Nephron (organoid): ENCODE results near the gene WWC2.

Experiments used
- H3K27ac Mint-ChIP-seq, 3 experiments: 2 replicates each; pipeline ENCODE4 v1.8.0; 2020; ENCODE audit warnings: mixed read lengths in 3 of 3, mild to moderate bottlenecking in 2 of 3, moderate library complexity in 1 of 3
- H3K27me3 Mint-ChIP-seq: 2 replicates; pipeline ENCODE4 v1.8.0; 2021; ENCODE audit warnings: low read depth, mild to moderate bottlenecking, moderate library complexity, mixed read lengths
- H3K36me3 Mint-ChIP-seq: 2 replicates; pipeline ENCODE4 v1.8.0; 2020; ENCODE audit warnings: low read depth, mixed read lengths
- H3K4me1 Mint-ChIP-seq: 2 replicates; pipeline ENCODE4 v1.8.0; 2020; ENCODE audit warnings: mixed read lengths
- H3K4me3 Mint-ChIP-seq, 3 experiments: 2 replicates each; pipeline ENCODE4 v1.8.0; 2020; ENCODE audit warnings: mild to moderate bottlenecking in 3 of 3, mixed read lengths in 3 of 3, moderate library complexity in 2 of 3
- H3K9me3 Mint-ChIP-seq: 2 replicates; pipeline ENCODE4 v1.8.0; 2020; ENCODE audit warnings: mixed read lengths
- CTCF ChIP-seq, 3 experiments: fragments of 200-600 bp; sonication (generic); IDR thresholded peaks; one replicate each; pipeline ENCODE4 v1.5.0; 2021; ENCODE audit warnings: antibody characterized with exemption in 3 of 3; ENCODE audit not compliant: unreplicated experiment in 3 of 3

Gene WWC2

GRCh38 chr4:183289688-183290087 is 190.6 kb downstream of the WWC2 start:
- H3K36me3 Mint-ChIP-seq: peaks cover 60% of the 10 kb centered on the region
- H3K4me1 Mint-ChIP-seq: peaks cover 11% of the 10 kb centered on the region
- no peaks in the 10 kb centered on the region for H3K9me3 Mint-ChIP-seq
- TF ChIP-seq CTCF (IDR thresholded peaks at IDR 0.05; ENCODE audit: unreplicated experiment in 3 of 3): no peak
- no peak overlapping the region for H3K27ac Mint-ChIP-seq
- H3K27me3 Mint-ChIP-seq: no peaks in the 10 kb centered on the region
- H3K4me3 Mint-ChIP-seq: no peak overlapping the region

- TF ChIP-seq CTCF (IDR thresholded peaks at IDR 0.05; ENCODE audit: unreplicated experiment in 3 of 3): no peak
- peaks cover 67% of the 10 kb centered on the region for H3K36me3 Mint-ChIP-seq
- H3K27me3 Mint-ChIP-seq: no peaks in the 10 kb centered on the region
- peaks cover 5% of the 10 kb centered on the region for H3K4me1 Mint-ChIP-seq
- no peak overlapping the region for H3K4me3 Mint-ChIP-seq
- H3K27ac Mint-ChIP-seq: no peak overlapping the region
- no peaks in the 10 kb centered on the region for H3K9me3 Mint-ChIP-seq
Observed at GRCh38 chr4:183291070-183291469, 192.0 kb downstream of the WWC2 start.

GRCh38 chr4:183295711-183296110 is 196.7 kb downstream of the WWC2 start:
- peaks cover 59% of the 10 kb centered on the region for H3K36me3 Mint-ChIP-seq

GRCh38 chr4:183297675-183298074 is 198.6 kb downstream of the WWC2 start:
- Mint-ChIP-seq H3K9me3 (no peaks in the 10 kb centered on the region), H3K27me3 (no peaks in the 10 kb centered on the region), H3K4me3 (no peak overlapping the region), H3K27ac (no peak overlapping the region), H3K4me1 (no peaks in the 10 kb centered on the region), H3K36me3 (peaks cover 50% of the 10 kb centered on the region)
- no peak for TF ChIP-seq CTCF (IDR thresholded peaks at IDR 0.05; ENCODE audit: unreplicated experiment in 3 of 3)

More at GRCh38 chr4:183295711-183296110, 196.7 kb downstream of the WWC2 start:
- TF ChIP-seq CTCF (IDR thresholded peaks at IDR 0.05; ENCODE audit: unreplicated experiment in 3 of 3): no peak
- H3K4me1 Mint-ChIP-seq: no peaks in the 10 kb centered on the region
- H3K4me3 Mint-ChIP-seq: no peak overlapping the region
- no peaks in the 10 kb centered on the region for H3K27me3 Mint-ChIP-seq
- no peak overlapping the region for H3K27ac Mint-ChIP-seq
- H3K9me3 Mint-ChIP-seq: no peaks in the 10 kb centered on the region

GRCh38 chr4:183299464-183299863 is 200.4 kb downstream of the WWC2 start:
- H3K4me1 Mint-ChIP-seq: no peaks in the 10 kb centered on the region

More at GRCh38 chr4:183299464-183299863, 200.4 kb downstream of the WWC2 start:
- Mint-ChIP-seq H3K4me3 (no peak overlapping the region), H3K27ac (no peak overlapping the region), H3K9me3 (no peaks in the 10 kb centered on the region), H3K27me3 (no peaks in the 10 kb centered on the region), H3K36me3 (peaks cover 57% of the 10 kb centered on the region)
- TF ChIP-seq CTCF (IDR thresholded peaks at IDR 0.05; ENCODE audit: unreplicated experiment in 3 of 3): no peak
